Stomach smooth muscle (tissue), 2 donors: ENCODE data around the gene PDRG1.
"Not testable (repeated sequence)": the region's sequence is repeated elsewhere in the genome, so short reads cannot be mapped to it uniquely, and the experiment has no call there.

Experiments used
- H3K27ac ChIP-seq: one replicate; pipeline ENCODE4 v1.7.0; 2013; ENCODE audit warnings: mild to moderate bottlenecking, low read length, inconsistent platforms
- H3K27me3 ChIP-seq, 2 donors: one replicate each; pipeline ENCODE4 v1.7.0; 2013; ENCODE audit warnings: low read length in 2 of 2; ENCODE audit not compliant: insufficient read depth in 2 of 2, control insufficient read depth in 1 of 2
- H3K36me3 ChIP-seq, 2 donors: one replicate each; pipeline ENCODE4 v1.7.0; 2013; ENCODE audit warnings: low read length in 2 of 2; ENCODE audit not compliant: control insufficient read depth in 2 of 2, insufficient read depth in 2 of 2
- H3K4me1 ChIP-seq: one replicate; pipeline ENCODE4 v1.7.0; 2013; ENCODE audit warnings: low read length; ENCODE audit not compliant: control insufficient read depth, insufficient read depth
- H3K4me3 ChIP-seq, 2 donors: one replicate each; pipeline ENCODE4 v1.7.0; 2013; ENCODE audit warnings: low read length in 2 of 2
- H3K9ac ChIP-seq, 2 donors: one replicate each; pipeline ENCODE4 v1.7.0; 2013; ENCODE audit warnings: low read length in 2 of 2, mild to moderate bottlenecking in 1 of 2
- H3K9me3 ChIP-seq, 2 donors: one replicate each; pipeline ENCODE4 v1.7.0; 2013; ENCODE audit warnings: low read length in 2 of 2; ENCODE audit not compliant: control insufficient read depth in 2 of 2
- donor health status: healthy.
- donor health status: Pancreatic carcinoma.

PDRG1 gene

GRCh38 chr20:31926493-31926892, 25.4 kb downstream of the PDRG1 start:
- Histone ChIP-seq H3K9ac (no peak overlapping the region), H3K36me3 (no peaks in the 10 kb centered on the region), H3K27ac (no peak overlapping the region), H3K4me3 (no peak overlapping the region), H3K27me3 (peaks cover 4 to 11% of the 10 kb centered on the region in 2 donors), H3K9me3 (no peaks in the 10 kb centered on the region), H3K4me1 (no peaks in the 10 kb centered on the region)

GRCh38 chr20:31925631-31926030, 26.2 kb downstream of the PDRG1 start:
- Histone ChIP-seq H3K4me3 (no peak overlapping the region), H3K9me3 (no peaks in the 10 kb centered on the region), H3K27me3 (peaks cover 6 to 10% of the 10 kb centered on the region in 2 donors), H3K36me3 (no peaks in the 10 kb centered on the region), H3K9ac (no peak overlapping the region), H3K27ac (no peak overlapping the region), H3K4me1 (no peaks in the 10 kb centered on the region)

- peaks cover 9 to 17% of the 10 kb centered on the region in 2 donors for H3K27me3 ChIP-seq
- no peak overlapping the region for H3K9ac ChIP-seq
- H3K4me1 ChIP-seq, result no peaks in the 10 kb centered on the region
- no peak overlapping the region for H3K27ac ChIP-seq
- no peak overlapping the region for H3K4me3 ChIP-seq
- H3K9me3 ChIP-seq, result no peaks in the 10 kb centered on the region
- no peaks in the 10 kb centered on the region for H3K36me3 ChIP-seq
Measured at GRCh38 chr20:31924561-31924960, 27.3 kb downstream of the PDRG1 start.

GRCh38 chr20:31923388-31924331, 28.2 kb downstream of the PDRG1 start:
- Histone ChIP-seq H3K4me1 (no peaks in the 10 kb centered on the region), H3K4me3 (no peak overlapping the region), H3K9ac (no peak overlapping the region), H3K36me3 (no peaks in the 10 kb centered on the region), H3K9me3 (no peaks in the 10 kb centered on the region), H3K27me3 (peaks cover 9 to 19% of the 10 kb centered on the region in 2 donors), H3K27ac (no peak overlapping the region)

- Histone ChIP-seq H3K27me3 (peaks cover 9 to 19% of the 10 kb centered on the region in 2 donors), H3K9ac (no peak overlapping the region), H3K36me3 (no peaks in the 10 kb centered on the region), H3K27ac (no peak overlapping the region), H3K4me3 (no peak overlapping the region), H3K4me1 (no peaks in the 10 kb centered on the region), H3K9me3 (no peaks in the 10 kb centered on the region)
Measured at GRCh38 chr20:31922588-31922987, 29.3 kb downstream of the PDRG1 start.

GRCh38 chr20:31922181-31922580, 29.7 kb downstream of the PDRG1 start:
- Histone ChIP-seq H3K9ac (no peak overlapping the region), H3K27me3 (peaks cover 9 to 18% of the 10 kb centered on the region in 2 donors), H3K36me3 (no peaks in the 10 kb centered on the region), H3K4me1 (no peaks in the 10 kb centered on the region), H3K27ac (no peak overlapping the region), H3K9me3 (no peaks in the 10 kb centered on the region), H3K4me3 (no peak overlapping the region)

GRCh38 chr20:31921480-31921879, 30.4 kb downstream of the PDRG1 start:
- not testable (repeated sequence) for H3K27ac ChIP-seq, H3K9ac ChIP-seq, H3K9me3 ChIP-seq, H3K36me3 ChIP-seq, H3K4me3 ChIP-seq, H3K4me1 ChIP-seq
- peaks cover 9 to 18% of the 10 kb centered on the region in 2 donors for H3K27me3 ChIP-seq

GRCh38 chr20:31920275-31920855, 31.5 kb downstream of the PDRG1 start:
- H3K9ac ChIP-seq, result no peak overlapping the region
- no peaks in the 10 kb centered on the region for H3K9me3 ChIP-seq
- peaks cover 9 to 11% of the 10 kb centered on the region in 2 donors for H3K27me3 ChIP-seq
- peaks cover 6% of the 10 kb centered on the region for H3K4me1 ChIP-seq
- no peak overlapping the region for H3K4me3 ChIP-seq
- no peak overlapping the region for H3K27ac ChIP-seq
- H3K36me3 ChIP-seq, result no peaks in the 10 kb centered on the region

- no peak overlapping the region for H3K9ac ChIP-seq
- H3K4me3 ChIP-seq, result no peak overlapping the region
- H3K9me3 ChIP-seq, result no peaks in the 10 kb centered on the region
- H3K36me3 ChIP-seq, result no peaks in the 10 kb centered on the region
- H3K27ac ChIP-seq, result no peak overlapping the region
- peaks cover 9 to 11% of the 10 kb centered on the region in 2 donors for H3K27me3 ChIP-seq
- H3K4me1 ChIP-seq, result peaks cover 6% of the 10 kb centered on the region
Measured at GRCh38 chr20:31919410-31920155, 32.3 kb downstream of the PDRG1 start.

GRCh38 chr20:31918466-31919105, 33.3 kb downstream of the PDRG1 start:
- Histone ChIP-seq H3K36me3 (no peaks in the 10 kb centered on the region), H3K4me1 (peaks cover 6% of the 10 kb centered on the region), H3K9ac (no peak overlapping the region), H3K4me3 (no peak overlapping the region), H3K9me3 (no peaks in the 10 kb centered on the region), H3K27me3 (peaks cover 5 to 11% of the 10 kb centered on the region in 2 donors), H3K27ac (no peak overlapping the region)
